ENCODE results near the gene ACTN4.

Gene ACTN4

GRCh38 chr19:38690146-38690545 lies 42.7 kb downstream of the ACTN4 start:
- H3K4me3 ChIP-seq (ENCODE audit: low read length), result no peak overlapping the region
- no peak for DNase-seq (ENCODE audit: low read depth, low spot score)

GRCh38 chr19:38690832-38691231 lies 43.4 kb downstream of the ACTN4 start:
- no peak overlapping the region for H3K4me3 ChIP-seq (ENCODE audit: low read length)
- no peak for DNase-seq (ENCODE audit: low read depth, low spot score)

- no peak overlapping the region for H3K4me3 ChIP-seq (ENCODE audit: low read length)
- no peak for DNase-seq (ENCODE audit: low read depth, low spot score)
These were observed 44.5 kb downstream of the ACTN4 start for GRCh38 chr19:38691938-38692457.

- no peak overlapping the region for H3K4me3 ChIP-seq (ENCODE audit: low read length)
- no peak for DNase-seq (ENCODE audit: low read depth, low spot score)
These were observed 45.3 kb downstream of the ACTN4 start for GRCh38 chr19:38692458-38693379.

- H3K4me3 ChIP-seq (ENCODE audit: low read length), result no peak overlapping the region
- DNase-seq (ENCODE audit: low read depth, low spot score), result peak; percentile 65
These were observed 46.2 kb downstream of the ACTN4 start for GRCh38 chr19:38693380-38694223.

GRCh38 chr19:38695317-38695683 lies 47.9 kb downstream of the ACTN4 start:
- DNase-seq (ENCODE audit: low read depth, low spot score), result no peak
- H3K4me3 ChIP-seq (ENCODE audit: low read length), result no peak overlapping the region

GRCh38 chr19:38695832-38696728 lies 48.6 kb downstream of the ACTN4 start:
- no peak overlapping the region for H3K4me3 ChIP-seq (ENCODE audit: low read length)
- no peak for DNase-seq (ENCODE audit: low read depth, low spot score)

- H3K4me3 ChIP-seq (ENCODE audit: low read length), result no peak overlapping the region
These were observed 49.2 kb downstream of the ACTN4 start for GRCh38 chr19:38696729-38697055.

GRCh38 chr19:38697197-38697596 lies 49.7 kb downstream of the ACTN4 start:
- DNase-seq (ENCODE audit: low read depth, low spot score), result no peak

More at GRCh38 chr19:38696729-38697055, 49.2 kb downstream of the ACTN4 start:
- DNase-seq (ENCODE audit: low read depth, low spot score), result no peak

GRCh38 chr19:38697641-38698071 lies 50.2 kb downstream of the ACTN4 start:
- no peak overlapping the region for H3K4me3 ChIP-seq (ENCODE audit: low read length)
- no peak for DNase-seq (ENCODE audit: low read depth, low spot score)

More at GRCh38 chr19:38697197-38697596, 49.7 kb downstream of the ACTN4 start:
- H3K4me3 ChIP-seq (ENCODE audit: low read length), result no peak overlapping the region

- H3K4me3 ChIP-seq (ENCODE audit: low read length), result no peak overlapping the region
- DNase-seq (ENCODE audit: low read depth, low spot score), result no peak
These were observed 51.0 kb downstream of the ACTN4 start for GRCh38 chr19:38698225-38699026.

- H3K4me3 ChIP-seq (ENCODE audit: low read length), result no peak overlapping the region
- DNase-seq (ENCODE audit: low read depth, low spot score), result no peak
These were observed 51.5 kb downstream of the ACTN4 start for GRCh38 chr19:38699027-38699346.

- no peak overlapping the region for H3K4me3 ChIP-seq (ENCODE audit: low read length)
- no peak for DNase-seq (ENCODE audit: low read depth, low spot score)
These were observed 52.3 kb downstream of the ACTN4 start for GRCh38 chr19:38699647-38700349.

- DNase-seq (ENCODE audit: low read depth, low spot score), result no peak
- H3K4me3 ChIP-seq (ENCODE audit: low read length), result no peak overlapping the region
These were observed 53.0 kb downstream of the ACTN4 start for GRCh38 chr19:38700350-38700901.

GRCh38 chr19:38700902-38701454 lies 53.5 kb downstream of the ACTN4 start:
- DNase-seq (ENCODE audit: low read depth, low spot score), result no peak
- no peak overlapping the region for H3K4me3 ChIP-seq (ENCODE audit: low read length)

- DNase-seq (ENCODE audit: low read depth, low spot score), result no peak
These were observed 54.1 kb downstream of the ACTN4 start for GRCh38 chr19:38701455-38702063.

GRCh38 chr19:38702278-38702677 lies 54.8 kb downstream of the ACTN4 start:
- no peak overlapping the region for H3K4me3 ChIP-seq (ENCODE audit: low read length)
- DNase-seq (ENCODE audit: low read depth, low spot score), result no peak

More at GRCh38 chr19:38701455-38702063, 54.1 kb downstream of the ACTN4 start:
- no peak overlapping the region for H3K4me3 ChIP-seq (ENCODE audit: low read length)

Data from Jurkat, Clone E6-1 (cell line).